Adrenal gland (tissue), 5 donors: Measurements from ENCODE around the gene RFFL.

Experiments
- CTCF ChIP-seq, 6 experiments: fragments of 450-650 bp in 4 of 6; fragments of 200-600 bp in 2 of 6; sonication (generic) in 1 of 6; IDR thresholded peaks; 1 replicate in 5 of 6; 2 replicates in 1 of 6; pipeline versions ENCODE4 v1.5.1 to v1.8.0; 2016 to 2021; ENCODE audit warnings: antibody characterized with exemption in 6 of 6, mild to moderate bottlenecking in 2 of 6, moderate library complexity in 1 of 6
- POLR2A ChIP-seq, 2 donors: fragments of 450-650 bp; IDR thresholded peaks; one replicate each; pipeline ENCODE4 v1.6.1; 2017; ENCODE audit warnings: antibody characterized with exemption in 2 of 2, mild to moderate bottlenecking in 2 of 2, moderate library complexity in 1 of 2
- donor health status: DM: no; HTN: no; CAD: no.

GRCh38 chr17:35056013-35056412 is 7.5 kb downstream of the RFFL start:
- no peak for TF ChIP-seq CTCF (IDR thresholded peaks at IDR 0.05)
- TF ChIP-seq POLR2A (IDR thresholded peaks at IDR 0.05) = no peak
